OCI-LY1 (cell line): Measurements from ENCODE around the gene RAD54L.
A peak's percentile ranks its signal among the peaks of the same experiment; 100 is the strongest.

Experiments used
- H2AFZ ChIP-seq: fragments of 200-600 bp; sonication (generic), shearing (Covaris generic); 2 replicates; pipeline ENCODE4 v1.6.0; 2014; ENCODE audit warnings: antibody characterized with exemption, mild to moderate bottlenecking, low read length
- H3F3A ChIP-seq: fragments of 200-600 bp; sonication (generic), shearing (Covaris generic); 2 replicates; pipeline ENCODE4 v1.6.0; 2014; ENCODE audit warnings: mild to moderate bottlenecking, antibody characterized with exemption, low read length, moderate library complexity; ENCODE audit not compliant: insufficient read depth
- H3K27ac ChIP-seq: fragments of 200-600 bp; sonication (generic); 2 replicates; pipeline ENCODE4 v1.5.1; 2014; ENCODE audit warnings: low read length, mixed run types, mild to moderate bottlenecking, low read depth; ENCODE audit not compliant: poor library complexity, severe bottlenecking
- H3K27me3 ChIP-seq: fragments of 200-600 bp; sonication (generic); 2 replicates; pipeline ENCODE4 v1.6.0; 2014; ENCODE audit warnings: antibody characterized with exemption, mild to moderate bottlenecking, low read length, moderate library complexity; ENCODE audit not compliant: insufficient read depth
- H3K36me3 ChIP-seq: fragments of 200-600 bp; sonication (generic); 2 replicates; pipeline ENCODE4 v1.6.1; 2014; ENCODE audit warnings: mild to moderate bottlenecking, antibody characterized with exemption, low read length, moderate library complexity, mixed read lengths; ENCODE audit not compliant: insufficient read depth
- H3K4me1 ChIP-seq: fragments of 200-600 bp; sonication (generic); 2 replicates; pipeline ENCODE4 v1.5.1; 2014; ENCODE audit warnings: mild to moderate bottlenecking, low read length, moderate library complexity; ENCODE audit not compliant: insufficient read depth, severe bottlenecking
- H3K4me2 ChIP-seq: fragments of 200-600 bp; sonication (generic), shearing (Covaris generic); 2 replicates; pipeline ENCODE4 v1.6.1; 2014; ENCODE audit warnings: low read length
- H3K4me3 ChIP-seq: fragments of 200-600 bp; sonication (generic); 2 replicates; pipeline ENCODE4 v1.5.1; 2014; ENCODE audit warnings: low read length, low read depth, mild to moderate bottlenecking, mixed read lengths; ENCODE audit not compliant: poor library complexity, severe bottlenecking
- H3K79me2 ChIP-seq: fragments of 200-600 bp; shearing (Covaris generic); 2 replicates; pipeline ENCODE4 v1.6.1; 2016; ENCODE audit warnings: mixed run types, low read length, mixed read lengths; ENCODE audit not compliant: insufficient read depth
- H3K9ac ChIP-seq: fragments of 200-600 bp; sonication (generic), shearing (Covaris generic); 2 replicates; pipeline ENCODE4 v1.6.1; 2014; ENCODE audit warnings: mild to moderate bottlenecking, low read length, mixed read lengths
- H3K9me2 ChIP-seq: fragments of 200-600 bp; sonication (generic), shearing (Covaris generic); 2 replicates; pipeline ENCODE4 v1.6.1; 2014; ENCODE audit warnings: low read depth, mild to moderate bottlenecking, low read length, mixed read lengths
- H3K9me3 ChIP-seq: fragments of 200-600 bp; shearing (Covaris generic); 2 replicates; pipeline ENCODE4 v1.6.1; 2014; ENCODE audit warnings: low read length, mixed read lengths
- H4K20me1 ChIP-seq: fragments of 200-600 bp; sonication (generic), shearing (Covaris generic); 2 replicates; pipeline ENCODE4 v1.6.0; 2016; ENCODE audit warnings: mild to moderate bottlenecking, low read length; ENCODE audit not compliant: insufficient read depth
- CTCF ChIP-seq: fragments of 200-600 bp; sonication (generic), shearing (Covaris generic); IDR thresholded peaks from 2 replicates; pipeline ENCODE4 v1.5.1; 2017; ENCODE audit warnings: mild to moderate bottlenecking, antibody characterized with exemption, low read length, moderate library complexity, mixed read lengths
- EZH2 ChIP-seq: fragments of 200-600 bp; sonication (generic), shearing (Covaris generic); IDR thresholded peaks from 2 replicates; pipeline ENCODE4 v1.8.0; 2017; ENCODE audit warnings: borderline replicate concordance, mixed run types, mild to moderate bottlenecking, antibody characterized with exemption, low read length, moderate library complexity, mixed read lengths

Gene RAD54L

GRCh38 chr1:46203738-46204405 is 43.7 kb upstream of the RAD54L start:
- Histone ChIP-seq H3K79me2 (no peaks in the 10 kb centered on the region), H3K4me1 (peaks cover 22% of the 10 kb centered on the region), H3K27me3 (no peaks in the 10 kb centered on the region), H3K36me3 (no peaks in the 10 kb centered on the region), H3K27ac (no peak overlapping the region), H3K9me2 (no peaks in the 10 kb centered on the region), H4K20me1 (no peaks in the 10 kb centered on the region), H2AFZ (no peak overlapping the region), H3K9me3 (no peaks in the 10 kb centered on the region), H3K4me2 (peak overlapping the region; percentile 70), H3F3A (peaks cover 4% of the 10 kb centered on the region; the same call in 1 of the 2 replicates), H3K9ac (no peak overlapping the region; the same call in 1 of the 2 replicates), H3K4me3 (peak overlapping the region; percentile 53)
- TF ChIP-seq CTCF: no peak
- TF ChIP-seq EZH2: no peak

DNA sequence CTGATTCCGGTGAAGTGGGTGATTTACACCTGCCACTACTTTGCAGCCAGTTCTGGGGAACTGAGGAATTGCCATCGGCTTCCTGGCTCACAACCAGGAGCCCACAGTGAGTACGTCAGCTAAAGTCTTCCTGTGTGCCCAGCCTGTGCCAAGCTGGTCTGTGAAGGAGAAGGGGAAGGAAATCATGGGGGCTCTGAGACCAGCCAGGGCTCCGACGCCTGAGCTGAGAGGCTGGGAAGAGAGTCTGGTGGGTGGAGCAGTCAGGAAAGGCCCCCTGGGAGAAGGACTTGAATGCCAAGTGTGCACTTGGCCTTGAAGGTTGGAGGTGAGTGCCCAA is 43.2 kb upstream of the RAD54L start:
- H3K9me2 ChIP-seq: no peaks in the 10 kb centered on the region
- H3K4me3 ChIP-seq: no peak overlapping the region
- no peaks in the 10 kb centered on the region for H3K9me3 ChIP-seq
- peaks cover 2% of the 10 kb centered on the region; the same call in 1 of the 2 replicates for H3F3A ChIP-seq
- TF ChIP-seq EZH2 (no peak), CTCF (no peak)
- H4K20me1 ChIP-seq: no peaks in the 10 kb centered on the region
- H3K4me1 ChIP-seq: peaks cover 17% of the 10 kb centered on the region
- H3K27me3 ChIP-seq: no peaks in the 10 kb centered on the region
- no peak overlapping the region for H3K9ac ChIP-seq
- no peaks in the 10 kb centered on the region for H3K36me3 ChIP-seq
- no peaks in the 10 kb centered on the region for H3K79me2 ChIP-seq
- H3K27ac ChIP-seq: no peak overlapping the region
- no peak overlapping the region for H2AFZ ChIP-seq
- no peak overlapping the region for H3K4me2 ChIP-seq

DNA sequence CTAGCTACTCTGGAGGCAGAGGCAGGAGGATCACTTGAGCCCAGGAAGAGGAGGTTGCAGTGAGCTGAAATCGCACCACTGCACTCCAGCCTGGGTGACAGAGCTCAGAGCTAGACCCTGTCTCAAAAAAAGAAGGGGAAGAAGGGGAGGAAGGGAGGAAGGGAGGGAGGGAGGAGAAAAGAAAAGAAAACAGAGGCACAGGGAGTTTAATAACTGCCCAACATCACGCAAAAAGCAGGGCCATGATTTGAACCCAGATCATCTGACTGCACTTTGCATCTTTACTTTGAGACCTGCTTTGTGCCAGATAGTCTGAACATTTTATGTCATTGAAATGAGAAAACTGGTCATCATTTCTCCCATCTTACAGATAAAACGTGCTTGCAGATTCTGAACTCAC is 42.4 kb upstream of the RAD54L start:
- no peak overlapping the region for H3K4me2 ChIP-seq
- H3K9ac ChIP-seq: no peak overlapping the region
- H3K27me3 ChIP-seq: no peaks in the 10 kb centered on the region
- H3K9me3 ChIP-seq: no peaks in the 10 kb centered on the region
- no peaks in the 10 kb centered on the region for H3K36me3 ChIP-seq
- no peaks in the 10 kb centered on the region for H3K9me2 ChIP-seq
- H3F3A ChIP-seq: no peaks in the 10 kb centered on the region
- no peak overlapping the region for H2AFZ ChIP-seq
- H4K20me1 ChIP-seq: no peaks in the 10 kb centered on the region
- no peak overlapping the region for H3K27ac ChIP-seq
- peaks cover 14% of the 10 kb centered on the region for H3K4me1 ChIP-seq
- H3K79me2 ChIP-seq: no peaks in the 10 kb centered on the region
- H3K4me3 ChIP-seq: no peak overlapping the region
- TF ChIP-seq EZH2 (no peak), CTCF (no peak)
